DMS53 treated with DMSO at 0.1 percent for 48 hours (cell line): ENCODE measurements around the gene PLD5.
"Not testable (repeated sequence)": the region's sequence is repeated elsewhere in the genome, so short reads cannot be mapped to it uniquely, and the experiment has no call there.

Experiments used
- DNase-seq: peaks from one replicate; lab custom pipeline; 2025; ENCODE audit not compliant: unreplicated experiment; lab: John Stamatoyannopoulos, UW

The PLD5 gene

DNA sequence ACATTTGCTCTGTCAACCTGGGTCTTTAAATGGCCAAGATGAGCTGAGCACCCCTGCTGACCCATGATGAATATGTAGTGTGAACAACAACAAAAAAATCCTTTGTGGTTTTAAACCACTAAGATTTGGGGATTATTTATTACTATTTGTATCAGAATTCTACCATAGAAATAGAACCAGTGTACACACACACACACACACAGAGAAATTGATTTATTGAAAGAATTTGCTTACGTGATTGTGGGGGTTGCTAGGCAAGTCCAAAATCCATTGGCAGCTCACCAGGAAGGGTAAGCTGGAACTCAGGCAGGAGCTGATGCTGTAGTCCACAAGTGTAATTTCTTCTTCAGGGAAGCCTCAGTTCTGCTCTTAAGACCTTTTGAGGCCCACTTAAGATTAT is 443.1 kb downstream of the PLD5 start:
- no peak for DNase-seq

DNA sequence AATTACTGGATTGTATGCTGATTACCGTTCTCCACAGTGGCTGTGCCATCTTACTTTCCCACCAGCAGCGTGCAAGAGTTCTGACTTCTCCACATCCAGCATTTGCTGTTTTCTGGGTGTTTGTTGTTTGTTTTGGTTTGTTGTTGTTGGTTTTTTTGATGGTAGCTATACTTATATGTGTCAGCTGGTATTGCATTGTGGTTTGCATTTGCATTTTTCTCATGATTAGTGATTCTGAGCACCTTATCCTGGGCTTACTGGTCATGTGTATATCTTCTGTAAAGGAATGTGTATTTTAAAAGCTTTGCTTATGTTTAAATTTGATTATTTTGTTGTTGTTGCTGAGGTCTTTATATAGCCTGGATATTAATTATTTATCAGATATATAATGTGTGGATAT is 458.7 kb downstream of the PLD5 start:
- DNase-seq, result no peak

DNA sequence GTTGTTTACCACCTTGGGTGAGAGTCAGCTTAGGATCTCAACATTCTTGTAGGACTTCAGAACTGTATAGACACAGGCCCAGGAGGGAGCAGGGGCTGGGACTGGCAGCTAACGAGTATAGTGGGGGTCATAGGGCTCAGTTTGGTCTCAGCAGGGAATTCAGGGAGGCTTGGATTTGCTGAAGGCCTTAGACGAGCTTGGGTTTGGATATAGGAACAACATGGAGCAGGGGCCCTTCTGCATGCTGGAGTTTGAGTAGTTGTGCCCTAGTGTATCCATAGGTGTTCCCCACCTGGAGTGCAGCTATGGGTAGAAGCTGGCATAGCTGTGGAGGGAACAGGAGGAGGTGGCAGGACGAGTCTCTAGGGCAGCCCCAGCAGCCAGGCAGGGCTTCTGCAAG is 462.2 kb downstream of the PLD5 start:
- no peak for DNase-seq

DNA sequence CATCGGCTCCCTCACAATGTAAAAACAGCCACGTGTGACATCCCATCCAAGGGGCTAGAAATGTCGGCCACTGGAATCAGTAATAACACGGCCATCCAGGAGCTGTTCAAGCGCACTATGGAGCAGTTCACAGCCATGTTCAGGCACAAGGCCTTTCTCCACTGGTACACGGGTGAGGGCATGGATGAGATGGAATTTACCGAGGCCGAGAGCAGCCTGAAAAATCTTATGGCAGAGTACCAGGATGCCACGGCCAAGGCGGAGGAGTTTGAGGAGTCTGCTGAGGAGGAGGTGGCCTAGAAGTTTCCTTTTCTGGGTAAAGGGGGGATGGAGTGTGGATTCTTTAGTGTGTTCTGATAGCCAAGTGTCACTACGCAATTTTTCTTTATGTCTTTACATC is 464.5 kb downstream of the PLD5 start:
- no peak for DNase-seq

DNA sequence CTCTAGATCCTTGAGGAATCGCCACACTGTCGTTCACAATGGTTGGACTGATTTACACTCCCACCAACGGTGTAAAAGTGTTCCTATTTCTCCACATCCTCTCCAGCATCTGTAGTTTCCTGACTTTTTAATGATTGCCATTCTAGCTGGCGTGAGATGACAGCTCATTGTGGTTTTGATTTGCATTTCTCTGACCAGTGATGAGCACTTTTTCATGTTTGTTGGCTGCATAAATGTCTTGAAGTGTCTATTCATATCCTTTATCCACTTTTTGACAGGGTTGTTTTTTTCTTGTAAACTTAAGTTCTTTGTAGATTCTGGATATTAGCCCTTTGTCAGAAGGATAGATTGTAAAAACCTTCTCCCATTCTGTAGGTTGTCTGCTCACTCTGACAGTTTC is 465.9 kb downstream of the PLD5 start:
- DNase-seq, result not testable (repeated sequence)

DNA sequence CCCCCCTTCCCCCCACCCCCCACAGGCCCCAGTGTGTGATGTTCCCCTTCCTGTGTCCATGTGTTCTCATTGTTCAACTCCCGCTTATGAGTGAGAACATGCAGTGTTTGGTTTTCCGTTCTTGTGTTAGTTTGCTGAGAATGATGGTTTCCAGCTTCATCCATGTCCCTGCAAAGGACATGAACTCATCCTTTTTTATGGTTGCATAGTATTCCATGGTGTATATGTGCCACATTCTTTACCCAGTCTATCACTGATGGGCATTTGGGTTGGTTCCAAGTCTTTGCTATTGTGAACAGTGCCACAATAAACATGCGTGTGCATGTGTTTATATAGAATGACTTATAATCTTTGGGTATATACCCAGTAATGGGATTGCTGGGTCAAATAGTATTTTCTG is 466.3 kb downstream of the PLD5 start:
- DNase-seq, result not testable (repeated sequence)

DNA sequence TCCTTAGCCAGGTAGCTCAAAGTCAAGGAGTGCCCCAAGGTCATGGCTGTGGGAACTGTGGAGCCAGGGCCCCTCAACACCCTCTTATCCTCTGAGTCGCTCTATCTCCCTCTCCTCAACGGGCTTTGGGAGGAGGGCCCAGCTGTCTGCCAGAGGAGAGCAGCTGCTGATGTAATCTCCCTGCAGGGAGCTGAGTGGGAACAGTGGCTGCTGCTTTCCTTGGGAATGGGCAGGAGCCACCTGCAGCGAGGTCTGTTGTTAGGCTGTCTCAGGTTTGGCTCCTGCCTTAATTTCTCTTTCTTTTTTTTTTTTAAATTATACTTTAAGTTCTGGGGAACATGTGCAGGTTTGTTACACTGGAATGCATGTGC is 466.8 kb downstream of the PLD5 start:
- no peak for DNase-seq

DNA sequence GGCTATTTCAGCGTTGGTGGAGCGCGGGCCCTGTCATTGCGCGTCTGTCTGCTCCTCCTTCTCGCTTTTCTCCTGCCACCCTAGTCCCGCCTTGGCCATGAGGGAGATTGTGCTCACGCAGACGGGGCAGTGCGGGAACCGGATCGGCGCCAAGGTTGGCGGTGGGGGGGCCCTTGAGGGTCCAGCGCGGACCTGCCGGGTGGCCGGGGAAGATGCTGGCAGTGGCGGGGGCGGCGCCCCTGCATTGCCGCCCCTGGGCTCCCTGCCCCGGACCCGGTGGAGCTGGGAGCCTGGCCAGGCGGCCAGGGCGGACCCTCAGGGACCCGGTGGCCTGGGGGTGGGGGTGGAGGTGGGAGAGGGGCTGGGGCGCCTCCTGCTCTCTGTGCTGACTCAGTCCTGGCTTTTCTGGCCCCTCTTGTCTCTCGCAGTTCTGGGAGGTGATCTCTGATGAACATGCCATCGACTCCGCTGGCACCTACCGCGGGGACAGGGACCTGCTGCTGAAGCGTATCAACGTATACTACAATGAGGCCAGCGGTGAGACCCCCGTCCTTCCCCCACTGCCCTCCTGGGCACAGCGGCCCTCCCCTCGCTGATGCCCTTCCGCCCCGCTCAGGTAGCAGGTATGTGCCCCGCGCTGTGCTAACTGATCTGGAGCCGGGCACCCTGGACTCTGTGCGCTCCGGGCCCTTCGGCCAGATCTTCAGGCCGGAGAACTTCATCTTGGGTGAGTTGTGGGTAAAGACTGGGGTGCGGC is 467.3 kb downstream of the PLD5 start:
- DNase-seq, result no peak

DNA sequence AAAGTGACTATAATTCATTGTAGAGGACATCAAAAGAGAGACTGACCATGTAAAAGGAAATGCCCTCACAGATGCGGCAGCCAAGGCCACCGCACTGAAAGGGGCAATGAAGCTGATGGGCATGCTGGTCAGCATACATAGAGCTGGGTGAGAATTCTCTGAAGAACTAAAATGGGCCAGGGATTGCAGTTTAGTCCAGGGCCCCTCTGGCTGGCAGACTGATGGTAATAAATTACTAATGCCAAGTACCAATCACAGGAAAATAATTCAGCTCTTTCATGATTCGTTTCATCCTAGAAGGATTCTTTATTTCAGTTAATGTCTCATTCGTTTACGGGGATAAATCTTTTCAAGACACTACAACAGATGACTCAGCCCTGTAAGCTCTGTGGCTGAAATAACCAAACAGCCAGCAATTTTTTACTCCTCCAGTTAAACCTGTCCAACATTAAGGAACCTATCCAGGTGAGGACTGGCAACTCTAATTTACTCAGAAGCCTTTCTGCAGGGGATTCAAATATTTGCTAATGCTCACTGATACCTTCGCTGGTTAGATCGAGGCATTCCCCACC is 468.7 kb downstream of the PLD5 start:
- DNase-seq, result no peak

DNA sequence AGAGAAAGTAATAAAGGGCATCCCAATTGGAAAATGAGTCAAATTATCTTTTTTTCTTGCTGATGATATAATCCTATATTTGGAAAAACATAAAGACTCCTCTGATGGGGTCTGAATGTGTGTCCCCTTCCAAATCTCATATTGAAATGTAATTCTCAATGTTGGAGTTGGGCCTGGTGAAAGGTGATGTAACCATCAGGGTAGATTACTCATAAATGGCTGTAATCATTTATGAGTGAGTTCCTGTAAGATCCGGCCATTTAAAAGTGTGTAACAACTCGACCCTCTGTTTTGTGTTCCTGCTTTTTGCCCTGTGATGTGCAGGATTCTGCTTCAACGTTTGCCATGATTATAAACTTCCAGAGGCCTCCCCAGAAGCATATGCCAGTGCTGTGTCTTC is 481.3 kb downstream of the PLD5 start:
- DNase-seq, result no peak

DNA sequence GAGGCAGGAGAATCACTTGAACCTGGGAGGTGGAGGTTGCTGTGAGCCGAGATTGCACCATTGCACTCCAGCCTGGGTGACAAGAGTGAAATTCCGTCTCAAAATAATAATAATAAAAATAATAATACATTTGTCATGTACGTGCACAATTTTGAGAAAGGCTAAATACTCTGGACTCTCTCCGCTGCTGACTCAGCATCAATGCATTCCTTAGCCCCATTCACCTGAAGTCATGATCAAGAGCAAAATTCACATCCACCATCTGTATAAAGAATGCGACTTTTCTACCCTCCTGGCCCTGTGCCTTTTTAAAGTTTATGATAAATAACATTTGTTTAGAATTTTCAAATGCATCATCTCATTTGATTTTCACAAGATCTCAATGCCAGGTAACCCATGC is 490.1 kb downstream of the PLD5 start:
- no peak for DNase-seq

DNA sequence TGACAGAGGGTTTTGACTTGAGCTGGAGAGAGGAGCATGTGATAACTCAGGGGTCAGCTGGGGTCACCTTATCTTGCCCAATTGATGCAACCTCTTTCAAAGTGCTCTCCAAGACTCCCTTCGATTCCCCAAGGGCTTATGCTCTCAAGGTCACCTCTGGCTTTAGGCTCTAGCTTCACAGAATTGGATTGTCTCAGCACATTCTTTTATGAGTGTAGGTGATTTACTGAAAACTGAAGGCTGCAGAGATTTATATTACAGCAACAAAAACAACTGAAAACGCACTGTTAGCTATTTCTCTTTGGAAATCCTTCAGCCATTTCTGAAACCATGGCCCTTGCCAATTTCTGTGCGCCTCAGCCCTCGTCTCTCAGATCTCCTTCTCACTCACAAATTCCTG is 491.1 kb downstream of the PLD5 start:
- DNase-seq, result no peak
